HL-60 (cell line): ENCODE data around the gene TRNT1.
A peak's percentile ranks its signal among the peaks of the same experiment; 100 is the strongest.

Experiments
- DNase-seq, 2 experiments: peaks; one replicate each; pipeline ENCODE4 v3.0.0-alpha.2; 2010 to 2020; ENCODE audit warnings: low read depth in 1 of 2, low spot score in 1 of 2
- H3K27ac ChIP-seq: fragments of 250-450 bp; sonication (Bioruptor Pico); replicated peaks from 2 replicates; pipeline ENCODE4 v1.5.1; 2020; ENCODE audit warnings: mild to moderate bottlenecking, moderate library complexity
- H3K27me3 ChIP-seq: fragments of 250-450 bp; sonication (Bioruptor Pico); 2 replicates; pipeline ENCODE4 v1.5.1; 2021; ENCODE audit warnings: mild to moderate bottlenecking, moderate library complexity; ENCODE audit not compliant: insufficient read depth, poor library complexity, severe bottlenecking
- H3K4me3 ChIP-seq: replicated peaks from 2 replicates; pipeline ENCODE4 v1.5.1; 2011; ENCODE audit warnings: mild to moderate bottlenecking, control low read depth, low read length; ENCODE audit not compliant: insufficient read depth
- GABPA ChIP-seq: IDR thresholded peaks from 2 replicates; pipeline ENCODE4 v1.6.1; 2012; ENCODE audit warnings: low read depth
- POLR2AphosphoS5 ChIP-seq: IDR thresholded peaks from 2 replicates; pipeline ENCODE4 v1.6.1; 2012; ENCODE audit warnings: low read depth
- SPI1 ChIP-seq: IDR thresholded peaks from 2 replicates; pipeline ENCODE4 v1.6.1; 2012; ENCODE audit warnings: low read depth, mild to moderate bottlenecking, borderline replicate concordance
- TF ChIP-seq, protein P1 (sequence below): IDR thresholded peaks from 2 replicates; pipeline ENCODE4 v1.6.1; 2012; ENCODE audit warnings: low read depth; ENCODE audit not compliant: insufficient replicate concordance
- TF ChIP-seq, protein P2 (sequence below): IDR thresholded peaks from one replicate; pipeline ENCODE4 v1.5.1; 2011; ENCODE audit warnings: low read length, control low read depth, inconsistent platforms; ENCODE audit not compliant: insufficient read depth

TRNT1 gene

DNA sequence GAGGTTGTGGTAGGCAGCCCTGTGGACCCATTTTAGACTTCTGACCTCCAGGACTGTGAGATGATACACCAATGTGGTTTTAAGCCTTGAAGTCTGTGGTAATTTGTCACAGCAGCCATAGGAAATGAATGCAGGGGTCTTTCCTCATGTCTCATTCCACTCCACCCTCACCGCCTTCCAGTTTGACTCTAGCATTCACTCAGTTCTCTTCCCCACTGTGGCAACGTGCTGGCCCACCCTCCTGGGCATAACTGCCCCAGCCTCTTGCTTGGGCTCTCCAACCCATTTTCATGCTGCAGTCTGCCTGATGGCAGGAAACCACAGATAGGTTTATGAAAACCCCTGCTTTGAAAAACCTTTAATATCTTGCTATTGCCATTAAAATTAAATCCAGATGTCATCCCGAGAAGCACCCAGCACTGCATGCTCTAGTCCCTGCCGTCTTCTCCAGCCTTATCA lies 7.3 kb upstream of the TRNT1 start:
- Histone ChIP-seq H3K27me3 (no peaks in the 10 kb centered on the region), H3K4me3 (no peak overlapping the region), H3K27ac (no peak overlapping the region)
- no peak for DNase-seq
- no peak for TF ChIP-seq GABPA
- TF ChIP-seq, protein P1, sequence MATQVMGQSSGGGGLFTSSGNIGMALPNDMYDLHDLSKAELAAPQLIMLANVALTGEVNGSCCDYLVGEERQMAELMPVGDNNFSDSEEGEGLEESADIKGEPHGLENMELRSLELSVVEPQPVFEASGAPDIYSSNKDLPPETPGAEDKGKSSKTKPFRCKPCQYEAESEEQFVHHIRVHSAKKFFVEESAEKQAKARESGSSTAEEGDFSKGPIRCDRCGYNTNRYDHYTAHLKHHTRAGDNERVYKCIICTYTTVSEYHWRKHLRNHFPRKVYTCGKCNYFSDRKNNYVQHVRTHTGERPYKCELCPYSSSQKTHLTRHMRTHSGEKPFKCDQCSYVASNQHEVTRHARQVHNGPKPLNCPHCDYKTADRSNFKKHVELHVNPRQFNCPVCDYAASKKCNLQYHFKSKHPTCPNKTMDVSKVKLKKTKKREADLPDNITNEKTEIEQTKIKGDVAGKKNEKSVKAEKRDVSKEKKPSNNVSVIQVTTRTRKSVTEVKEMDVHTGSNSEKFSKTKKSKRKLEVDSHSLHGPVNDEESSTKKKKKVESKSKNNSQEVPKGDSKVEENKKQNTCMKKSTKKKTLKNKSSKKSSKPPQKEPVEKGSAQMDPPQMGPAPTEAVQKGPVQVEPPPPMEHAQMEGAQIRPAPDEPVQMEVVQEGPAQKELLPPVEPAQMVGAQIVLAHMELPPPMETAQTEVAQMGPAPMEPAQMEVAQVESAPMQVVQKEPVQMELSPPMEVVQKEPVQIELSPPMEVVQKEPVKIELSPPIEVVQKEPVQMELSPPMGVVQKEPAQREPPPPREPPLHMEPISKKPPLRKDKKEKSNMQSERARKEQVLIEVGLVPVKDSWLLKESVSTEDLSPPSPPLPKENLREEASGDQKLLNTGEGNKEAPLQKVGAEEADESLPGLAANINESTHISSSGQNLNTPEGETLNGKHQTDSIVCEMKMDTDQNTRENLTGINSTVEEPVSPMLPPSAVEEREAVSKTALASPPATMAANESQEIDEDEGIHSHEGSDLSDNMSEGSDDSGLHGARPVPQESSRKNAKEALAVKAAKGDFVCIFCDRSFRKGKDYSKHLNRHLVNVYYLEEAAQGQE: no peak

DNA sequence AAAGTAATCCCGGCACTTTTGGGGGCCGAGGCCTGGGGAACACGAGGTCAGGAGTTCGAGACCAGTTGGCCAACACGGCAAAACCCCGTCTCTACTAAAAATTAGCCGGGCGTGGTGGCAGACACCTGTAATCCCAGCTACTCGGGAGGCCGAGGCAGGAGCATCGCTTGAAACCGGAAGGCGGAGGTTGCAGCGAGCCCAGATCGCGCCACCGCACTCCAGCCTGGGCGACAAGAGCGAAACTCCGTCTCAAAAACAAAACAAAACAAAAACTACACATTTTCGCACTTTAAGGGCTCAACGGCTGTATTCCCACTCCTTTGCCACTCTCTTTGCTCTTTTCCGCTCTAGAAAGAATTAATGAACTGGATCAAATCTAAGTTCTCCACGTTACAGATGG lies 763 bp upstream of the TRNT1 start:
- DNase-seq: no peak
- Histone ChIP-seq H3K27ac (peak overlapping the region; percentile 97), H3K27me3 (no peaks in the 10 kb centered on the region), H3K4me3 (peak overlapping the region; percentile 76)
- no peak for TF ChIP-seq POLR2AphosphoS5
- TF ChIP-seq, protein P1: no peak
- no peak for TF ChIP-seq SPI1
- TF ChIP-seq, protein P2, sequence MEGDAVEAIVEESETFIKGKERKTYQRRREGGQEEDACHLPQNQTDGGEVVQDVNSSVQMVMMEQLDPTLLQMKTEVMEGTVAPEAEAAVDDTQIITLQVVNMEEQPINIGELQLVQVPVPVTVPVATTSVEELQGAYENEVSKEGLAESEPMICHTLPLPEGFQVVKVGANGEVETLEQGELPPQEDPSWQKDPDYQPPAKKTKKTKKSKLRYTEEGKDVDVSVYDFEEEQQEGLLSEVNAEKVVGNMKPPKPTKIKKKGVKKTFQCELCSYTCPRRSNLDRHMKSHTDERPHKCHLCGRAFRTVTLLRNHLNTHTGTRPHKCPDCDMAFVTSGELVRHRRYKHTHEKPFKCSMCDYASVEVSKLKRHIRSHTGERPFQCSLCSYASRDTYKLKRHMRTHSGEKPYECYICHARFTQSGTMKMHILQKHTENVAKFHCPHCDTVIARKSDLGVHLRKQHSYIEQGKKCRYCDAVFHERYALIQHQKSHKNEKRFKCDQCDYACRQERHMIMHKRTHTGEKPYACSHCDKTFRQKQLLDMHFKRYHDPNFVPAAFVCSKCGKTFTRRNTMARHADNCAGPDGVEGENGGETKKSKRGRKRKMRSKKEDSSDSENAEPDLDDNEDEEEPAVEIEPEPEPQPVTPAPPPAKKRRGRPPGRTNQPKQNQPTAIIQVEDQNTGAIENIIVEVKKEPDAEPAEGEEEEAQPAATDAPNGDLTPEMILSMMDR: no peak
- TF ChIP-seq GABPA: no peak

DNA sequence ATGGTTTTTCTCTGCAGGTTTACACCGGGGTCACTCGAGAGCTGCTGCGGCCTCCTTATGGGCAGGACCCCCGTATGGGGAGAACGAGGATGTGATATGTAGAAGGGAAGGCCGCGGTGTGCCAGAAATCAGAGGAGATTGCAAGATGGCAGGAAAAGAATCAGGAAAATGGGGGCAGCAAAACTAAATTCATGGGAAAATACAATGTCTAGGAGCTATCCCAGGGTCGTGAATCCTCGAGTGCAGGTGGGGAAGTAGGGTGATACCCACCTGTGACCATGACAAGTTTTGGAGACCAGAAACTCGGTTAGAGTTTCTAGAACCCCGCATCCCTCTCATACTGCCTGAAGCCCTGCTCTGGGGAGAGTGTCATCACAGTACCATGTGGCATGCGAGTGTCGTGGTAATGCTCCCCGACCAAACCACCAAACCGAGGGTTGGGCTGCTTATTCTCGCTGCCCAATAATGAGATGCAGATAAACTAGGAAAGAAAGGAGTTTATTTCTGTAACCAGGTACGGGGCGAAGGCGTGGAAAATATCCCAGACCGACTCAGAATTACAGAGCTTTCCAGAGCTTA lies 781 bp downstream of the TRNT1 start:
- H3K4me3 ChIP-seq: peak overlapping the region; percentile 76
- DNase-seq: peak in 1 of 2 experiments; percentile 49
- H3K27ac ChIP-seq: peak overlapping the region; percentile 97
- H3K27me3 ChIP-seq: no peaks in the 10 kb centered on the region
- no peak for TF ChIP-seq POLR2AphosphoS5
- TF ChIP-seq, protein P1: no peak

- TF ChIP-seq SPI1 (no peak), POLR2AphosphoS5 (no peak), GABPA (no peak)
- TF ChIP-seq, protein P2: no peak
- TF ChIP-seq, protein P1: no peak
- Histone ChIP-seq H3K27ac (peak overlapping the region; percentile 2; the same call in 1 of the 2 replicates), H3K27me3 (no peaks in the 10 kb centered on the region), H3K4me3 (no peak overlapping the region)
- DNase-seq: no peak
Measured at GRCh38 chr3:3129579-3129978, 2.8 kb downstream of the TRNT1 start.
